Amniotic stem cell (primary cell): ENCODE measurements around the gene PPTC7.
"Not testable (repeated sequence)": the region's sequence is repeated elsewhere in the genome, so short reads cannot be mapped to it uniquely, and the experiment has no call there.

ENCODE experiments used
- DNase-seq: peaks from one replicate; lab custom pipeline; 2025; lab: John Stamatoyannopoulos, UW

The PPTC7 gene

GRCh38 chr12:110583137-110584059, at the start of gene PPTC7:
PPTC7 (minus strand) TSS chr12:110583318; CDS start chr12:110583031, 287 bp downstream.
- DNase-seq, result peak; percentile 88

- DNase-seq, result no peak
Observed at GRCh38 chr12:110627500-110628195, 44.5 kb upstream of the PPTC7 start.

GRCh38 chr12:110622582-110622981, 39.5 kb upstream of the PPTC7 start:
- no peak for DNase-seq

GRCh38 chr12:110619534-110619953, 36.4 kb upstream of the PPTC7 start:
- DNase-seq, result no peak

- no peak for DNase-seq
Observed at GRCh38 chr12:110616471-110617115, 33.5 kb upstream of the PPTC7 start.

- no peak for DNase-seq
Observed at GRCh38 chr12:110615171-110615570, 32.1 kb upstream of the PPTC7 start.

GRCh38 chr12:110613771-110614684, 30.9 kb upstream of the PPTC7 start, which contains the start of gene TCTN1:
TCTN1 (plus strand) TSS chr12:110614129; CDS start chr12:110614183, 54 bp downstream.
- DNase-seq, result peak; percentile 90

- no peak for DNase-seq
Observed at GRCh38 chr12:110613071-110613770, 30.1 kb upstream of the PPTC7 start.

GRCh38 chr12:110606253-110606611, 23.1 kb upstream of the PPTC7 start:
- DNase-seq, result no peak

- DNase-seq, result peak; percentile 24
Observed at GRCh38 chr12:110602085-110602814, 19.1 kb upstream of the PPTC7 start.

- peak; percentile 6 for DNase-seq
Observed at GRCh38 chr12:110600254-110600653, 17.1 kb upstream of the PPTC7 start.

- DNase-seq, result no peak
Observed at GRCh38 chr12:110599334-110599733, 16.2 kb upstream of the PPTC7 start.

GRCh38 chr12:110597885-110598284, 14.8 kb upstream of the PPTC7 start:
- DNase-seq, result no peak

GRCh38 chr12:110592919-110593318, 9.8 kb upstream of the PPTC7 start:
- DNase-seq, result not testable (repeated sequence)

- DNase-seq, result no peak
Observed at GRCh38 chr12:110592078-110592477, 9.0 kb upstream of the PPTC7 start.

GRCh38 chr12:110591451-110592051, 8.4 kb upstream of the PPTC7 start:
- no peak for DNase-seq

GRCh38 chr12:110590806-110591326, 7.7 kb upstream of the PPTC7 start:
- DNase-seq, result peak; percentile 28

GRCh38 chr12:110590059-110590458, 6.9 kb upstream of the PPTC7 start:
- DNase-seq, result no peak

GRCh38 chr12:110587102-110587501, 4.0 kb upstream of the PPTC7 start:
- DNase-seq, result not testable (repeated sequence)
